Progenitor cell of endocrine pancreas (in vitro differentiated cells): Measurements from ENCODE around the gene SPACDR. TPM values are rescaled to one million over a fixed set of nuclear protein-coding genes. Genes with fewer than 3 reads are reported as not detected.

Source experiments
- DNase-seq: peaks from one replicate; pipeline ENCODE4 v3.0.0; 2021; ENCODE audit warnings: low spot score; ENCODE audit not compliant: unreplicated experiment
- H3K27ac Mint-ChIP-seq: 2 replicates; pipeline ENCODE4 v1.8.0; 2021; ENCODE audit warnings: mild to moderate bottlenecking, moderate library complexity, mixed read lengths
- H3K27me3 Mint-ChIP-seq: 2 replicates; pipeline ENCODE4 v1.8.0; 2021; ENCODE audit warnings: mixed read lengths
- H3K36me3 Mint-ChIP-seq: 2 replicates; pipeline ENCODE4 v1.8.0; 2022; ENCODE audit warnings: mixed read lengths; ENCODE audit not compliant: insufficient read depth
- H3K4me1 Mint-ChIP-seq: 2 replicates; pipeline ENCODE4 v1.8.0; 2021; ENCODE audit warnings: low read depth, mixed read lengths
- H3K4me3 Mint-ChIP-seq: 2 replicates; pipeline ENCODE4 v1.8.0; 2021; ENCODE audit warnings: low read depth, mild to moderate bottlenecking, moderate library complexity, mixed read lengths
- H3K9me3 Mint-ChIP-seq: 2 replicates; pipeline ENCODE4 v1.8.0; 2021; ENCODE audit warnings: low read depth, mixed read lengths
- CTCF ChIP-seq: fragments of 200-600 bp; sonication (generic); IDR thresholded peaks from one replicate; pipeline ENCODE4 v1.5.0; 2021; ENCODE audit warnings: antibody characterized with exemption, mild to moderate bottlenecking; ENCODE audit not compliant: unreplicated experiment
- total RNA-seq: library from RNA; stranded (reverse); gene quantifications from 2 replicates; pipeline ENCODE4 v1.2.1, GENCODE V29; 2021

The SPACDR gene
- total RNA-seq, 1 donor from 2014 or later, result 0.67 TPM

GRCh38 chr7:100483090-100483721 is 19.1 kb upstream of the SPACDR start:
- TF ChIP-seq CTCF, result peak; percentile 98
- peak overlapping the region; percentile 78 for H3K4me3 Mint-ChIP-seq
- no peak overlapping the region for H3K27ac Mint-ChIP-seq
- peak; percentile 89 for DNase-seq
- H3K36me3 Mint-ChIP-seq, result no peaks in the 10 kb centered on the region
- no peaks in the 10 kb centered on the region for H3K27me3 Mint-ChIP-seq
- peaks cover 17% of the 10 kb centered on the region for H3K4me1 Mint-ChIP-seq
- no peaks in the 10 kb centered on the region for H3K9me3 Mint-ChIP-seq

DNA sequence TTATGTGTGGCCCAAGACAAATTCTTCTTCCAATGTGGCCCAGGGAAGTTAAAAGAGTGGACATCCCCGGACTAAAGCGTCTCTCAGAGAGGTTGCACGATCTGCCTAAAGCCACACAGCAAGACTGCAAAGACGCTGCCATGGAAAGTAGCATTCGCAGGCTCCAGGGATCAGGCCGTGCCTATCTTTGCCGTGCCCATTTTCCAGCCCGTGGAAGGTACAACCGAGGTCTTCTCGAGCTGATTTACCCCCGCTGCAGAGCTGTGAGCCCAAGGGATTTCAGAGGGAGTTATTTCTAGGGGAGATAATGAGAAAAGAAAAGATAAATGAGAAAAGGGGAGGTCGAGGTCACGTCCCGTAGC is 18.6 kb upstream of the SPACDR start:
- no peaks in the 10 kb centered on the region for H3K9me3 Mint-ChIP-seq
- no peak for DNase-seq
- no peak overlapping the region for H3K27ac Mint-ChIP-seq
- H3K36me3 Mint-ChIP-seq, result no peaks in the 10 kb centered on the region
- no peaks in the 10 kb centered on the region for H3K27me3 Mint-ChIP-seq
- H3K4me3 Mint-ChIP-seq, result peak overlapping the region; percentile 78
- no peak for TF ChIP-seq CTCF
- peaks cover 17% of the 10 kb centered on the region for H3K4me1 Mint-ChIP-seq

GRCh38 chr7:100481466-100481865 is 17.4 kb upstream of the SPACDR start:
- Mint-ChIP-seq H3K27ac (no peak overlapping the region), H3K4me1 (peaks cover 20% of the 10 kb centered on the region), H3K36me3 (no peaks in the 10 kb centered on the region), H3K9me3 (no peaks in the 10 kb centered on the region), H3K27me3 (no peaks in the 10 kb centered on the region), H3K4me3 (peak overlapping the region; percentile 44)
- no peak for TF ChIP-seq CTCF
- DNase-seq, result no peak

GRCh38 chr7:100478958-100479660 is 15.0 kb upstream of the SPACDR start, which contains the start of gene TSC22D4:
Gene TSC22D4, minus strand, starts transcription at chr7:100479214. Its CDS starts 1,176 bp downstream, at chr7:100478038.
- no peaks in the 10 kb centered on the region for H3K27me3 Mint-ChIP-seq
- TF ChIP-seq CTCF, result no peak
- no peaks in the 10 kb centered on the region for H3K36me3 Mint-ChIP-seq
- H3K9me3 Mint-ChIP-seq, result no peaks in the 10 kb centered on the region
- peaks cover 10% of the 10 kb centered on the region for H3K4me1 Mint-ChIP-seq
- H3K4me3 Mint-ChIP-seq, result peak within 1 kb of the TSS; percentile 80
- peak; percentile 75 for DNase-seq
- peak within 1 kb of the TSS; percentile 79 for H3K27ac Mint-ChIP-seq

DNA sequence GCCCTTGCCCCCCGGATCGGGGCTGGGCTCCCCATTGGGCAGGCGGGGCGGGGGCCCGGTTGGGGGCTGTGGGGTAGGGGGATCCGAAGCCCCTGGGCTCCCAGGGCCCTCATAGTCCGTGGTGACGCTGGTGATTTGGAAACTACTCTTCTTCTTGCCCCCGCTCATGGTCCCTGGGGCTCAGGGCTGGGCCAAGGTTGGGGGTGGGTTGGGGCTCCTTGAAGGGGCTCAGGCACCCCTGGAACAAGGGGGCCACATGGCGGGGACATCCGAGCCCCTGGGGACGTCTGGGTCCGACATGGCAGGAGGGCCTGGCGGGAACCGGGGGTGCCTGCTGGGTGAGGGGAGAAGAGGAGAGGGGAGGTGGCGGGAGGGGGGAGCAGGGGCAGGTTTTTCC is 13.8 kb upstream of the SPACDR start:
- Mint-ChIP-seq H3K4me1 (peaks cover 10% of the 10 kb centered on the region), H3K36me3 (no peaks in the 10 kb centered on the region), H3K27me3 (no peaks in the 10 kb centered on the region), H3K4me3 (peak overlapping the region; percentile 80), H3K27ac (no peak overlapping the region), H3K9me3 (no peaks in the 10 kb centered on the region)
- no peak for TF ChIP-seq CTCF
- DNase-seq, result no peak
